NCI-H82 treated with DMSO at 0.1 percent for 48 hours (cell line): ENCODE results near the gene PSMA8.
"Not testable (repeated sequence)": the region's sequence is repeated elsewhere in the genome, so short reads cannot be mapped to it uniquely, and the experiment has no call there.

Experiments used
- DNase-seq: peaks from one replicate; lab custom pipeline; 2025; ENCODE audit not compliant: unreplicated experiment; lab: John Stamatoyannopoulos, UW

Gene PSMA8

GRCh38 chr18:26228562-26229260 is 95.0 kb downstream of the PSMA8 start:
- no peak for DNase-seq

- DNase-seq = no peak
Observed at GRCh38 chr18:26230497-26230896, 96.8 kb downstream of the PSMA8 start.

- DNase-seq = no peak
Observed at GRCh38 chr18:26233208-26233607, 99.5 kb downstream of the PSMA8 start.

GRCh38 chr18:26237363-26237762 is 103.7 kb downstream of the PSMA8 start:
- DNase-seq = not testable (repeated sequence)

- not testable (repeated sequence) for DNase-seq
Observed at GRCh38 chr18:26238718-26239117, 105.0 kb downstream of the PSMA8 start.

GRCh38 chr18:26242392-26242791 is 108.7 kb downstream of the PSMA8 start:
- DNase-seq = not testable (repeated sequence)
